Choroid plexus epithelial cell (primary cell): ENCODE data around the gene LHFPL6.

Experiments
- DNase-seq: peaks from one replicate; pipeline ENCODE4 v3.0.0-alpha.2; 2010; ENCODE audit warnings: low read depth
- H3K4me3 ChIP-seq: 2 replicates; pipeline ENCODE4 v1.5.1; 2011; ENCODE audit warnings: low read depth, mild to moderate bottlenecking, control low read depth, low read length, moderate library complexity
- TF ChIP-seq, protein P1 (sequence below): conservative IDR thresholded peaks from 2 replicates; pipeline ENCODE4 v1.5.1; 2011; ENCODE audit warnings: low read depth, mild to moderate bottlenecking, control low read depth, inconsistent platforms, low read length, moderate library complexity

Gene LHFPL6

DNA sequence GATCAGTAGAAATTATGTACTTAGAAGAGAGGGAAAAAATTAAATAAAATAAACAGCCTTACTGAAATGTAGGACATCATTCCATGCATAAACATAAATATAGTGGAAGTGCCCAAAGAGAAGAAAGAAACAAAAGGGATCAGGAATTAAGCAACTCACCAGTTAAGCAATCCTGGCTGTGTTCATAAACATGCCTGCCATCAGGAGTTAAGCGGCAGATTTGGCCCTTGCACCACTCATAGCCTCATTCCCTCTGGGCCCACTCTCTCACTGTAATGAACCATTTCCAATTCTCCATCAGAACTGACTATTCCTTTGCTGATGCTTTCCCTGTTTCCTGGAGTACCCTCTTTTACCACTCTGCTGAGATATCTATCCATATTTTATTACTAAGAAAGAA is 281.4 kb downstream of the LHFPL6 start:
- TF ChIP-seq, protein P1, sequence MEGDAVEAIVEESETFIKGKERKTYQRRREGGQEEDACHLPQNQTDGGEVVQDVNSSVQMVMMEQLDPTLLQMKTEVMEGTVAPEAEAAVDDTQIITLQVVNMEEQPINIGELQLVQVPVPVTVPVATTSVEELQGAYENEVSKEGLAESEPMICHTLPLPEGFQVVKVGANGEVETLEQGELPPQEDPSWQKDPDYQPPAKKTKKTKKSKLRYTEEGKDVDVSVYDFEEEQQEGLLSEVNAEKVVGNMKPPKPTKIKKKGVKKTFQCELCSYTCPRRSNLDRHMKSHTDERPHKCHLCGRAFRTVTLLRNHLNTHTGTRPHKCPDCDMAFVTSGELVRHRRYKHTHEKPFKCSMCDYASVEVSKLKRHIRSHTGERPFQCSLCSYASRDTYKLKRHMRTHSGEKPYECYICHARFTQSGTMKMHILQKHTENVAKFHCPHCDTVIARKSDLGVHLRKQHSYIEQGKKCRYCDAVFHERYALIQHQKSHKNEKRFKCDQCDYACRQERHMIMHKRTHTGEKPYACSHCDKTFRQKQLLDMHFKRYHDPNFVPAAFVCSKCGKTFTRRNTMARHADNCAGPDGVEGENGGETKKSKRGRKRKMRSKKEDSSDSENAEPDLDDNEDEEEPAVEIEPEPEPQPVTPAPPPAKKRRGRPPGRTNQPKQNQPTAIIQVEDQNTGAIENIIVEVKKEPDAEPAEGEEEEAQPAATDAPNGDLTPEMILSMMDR: no peak
- peak; percentile 47 for DNase-seq

DNA sequence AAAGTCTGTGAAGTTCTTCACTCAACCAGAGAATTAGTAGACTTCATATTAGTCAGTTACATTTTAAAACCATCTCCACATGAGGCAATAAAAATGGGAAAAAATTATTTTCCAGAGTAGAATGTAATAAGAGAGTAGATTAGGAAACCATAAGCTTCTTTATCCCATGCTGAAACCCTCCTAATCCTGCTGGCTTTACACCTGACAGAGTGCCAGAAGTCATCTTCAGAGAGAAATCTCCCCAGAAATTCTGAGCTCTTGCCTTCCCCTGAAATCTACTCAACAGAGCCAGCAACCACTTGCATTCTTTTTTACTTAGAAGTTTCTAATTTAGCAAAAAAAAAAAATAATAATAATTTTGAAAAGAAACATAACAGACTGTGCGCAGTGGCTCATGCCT is 284.8 kb downstream of the LHFPL6 start:
- TF ChIP-seq, protein P1: no peak
- H3K4me3 ChIP-seq: no peak overlapping the region
- DNase-seq: no peak

More for the DNA sequence above, 281.4 kb downstream of the LHFPL6 start:
- no peak overlapping the region for H3K4me3 ChIP-seq

DNA sequence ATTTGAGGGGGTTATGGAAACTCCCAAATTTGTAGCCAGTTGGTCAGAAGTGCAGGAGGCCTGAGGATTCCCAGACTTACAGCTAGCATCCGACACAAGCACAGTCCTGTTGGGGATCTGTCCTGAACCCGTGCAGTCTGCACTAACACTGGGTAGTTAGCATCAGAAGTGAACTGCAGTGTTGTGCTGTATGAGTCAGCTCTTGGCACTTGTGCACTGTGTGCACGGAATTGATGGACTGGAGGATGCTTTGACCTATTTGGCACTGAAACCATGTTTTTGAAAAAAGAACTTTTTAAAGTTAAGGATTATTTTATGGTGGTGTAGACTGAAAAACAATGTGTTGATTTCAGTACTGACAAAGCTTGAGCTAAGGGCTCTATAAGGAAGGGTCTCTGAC is 285.7 kb downstream of the LHFPL6 start:
- H3K4me3 ChIP-seq: no peak overlapping the region
- DNase-seq: peak; percentile 84
- TF ChIP-seq, protein P1: no peak

DNA sequence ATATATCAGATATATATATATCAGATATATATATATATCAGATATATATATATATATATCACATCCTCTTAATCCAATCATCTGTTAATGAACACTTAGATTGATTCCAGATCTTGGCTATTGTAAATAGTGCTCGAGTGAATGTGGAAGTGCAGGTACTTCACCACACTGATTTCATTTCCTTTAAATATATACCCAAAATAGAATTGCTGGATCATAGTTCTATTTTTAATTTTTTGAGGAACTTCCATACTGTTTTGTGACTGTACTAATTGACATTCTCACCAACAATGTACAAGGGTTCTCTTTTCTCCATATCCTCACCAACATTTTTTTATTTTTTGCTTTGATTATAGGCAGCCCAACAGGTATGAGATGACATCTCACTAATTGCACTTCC is 287.2 kb downstream of the LHFPL6 start:
- no peak overlapping the region for H3K4me3 ChIP-seq
- DNase-seq: no peak
- TF ChIP-seq, protein P1: no peak

DNA sequence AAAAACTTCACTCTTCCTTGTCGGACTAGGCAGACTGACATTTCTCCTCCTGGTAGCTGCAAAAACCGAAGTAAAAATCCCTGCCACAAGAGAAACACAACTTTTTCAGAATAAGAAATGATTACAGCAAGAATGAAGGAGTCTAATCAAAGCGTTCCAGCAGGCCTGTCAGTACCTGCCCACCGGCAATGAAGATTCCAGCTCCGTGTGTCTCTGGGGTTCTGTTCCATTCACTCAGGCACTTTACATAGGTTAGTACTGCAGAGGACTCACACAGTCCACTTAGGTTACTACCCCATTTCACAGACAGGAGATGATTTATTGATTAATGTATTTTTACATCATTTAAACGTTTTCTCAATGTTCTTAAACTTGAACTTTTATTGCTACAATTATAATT is 289.3 kb downstream of the LHFPL6 start:
- TF ChIP-seq, protein P1: no peak
- H3K4me3 ChIP-seq: no peak overlapping the region
- DNase-seq: no peak

DNA sequence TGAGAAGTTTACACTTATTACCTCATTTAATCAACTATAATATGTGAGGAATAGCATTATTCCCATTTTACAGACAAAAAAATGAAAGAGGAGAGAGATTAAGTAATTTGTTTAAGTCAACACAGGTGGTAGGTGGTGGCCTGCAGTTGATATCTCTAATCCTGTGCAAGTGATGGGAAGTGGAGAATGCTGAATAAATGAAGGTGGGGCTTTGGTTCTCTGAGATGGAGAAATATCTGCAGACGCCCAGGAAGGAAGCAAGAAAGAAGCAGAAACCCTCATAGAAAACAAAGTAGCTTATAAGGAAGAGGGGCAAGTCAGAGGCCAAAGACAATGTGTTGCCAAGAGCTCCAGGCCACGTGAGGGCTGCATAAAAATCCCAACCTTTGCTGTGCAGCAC is 290.4 kb downstream of the LHFPL6 start:
- no peak for DNase-seq
- TF ChIP-seq, protein P1: no peak
- no peak overlapping the region for H3K4me3 ChIP-seq

DNA sequence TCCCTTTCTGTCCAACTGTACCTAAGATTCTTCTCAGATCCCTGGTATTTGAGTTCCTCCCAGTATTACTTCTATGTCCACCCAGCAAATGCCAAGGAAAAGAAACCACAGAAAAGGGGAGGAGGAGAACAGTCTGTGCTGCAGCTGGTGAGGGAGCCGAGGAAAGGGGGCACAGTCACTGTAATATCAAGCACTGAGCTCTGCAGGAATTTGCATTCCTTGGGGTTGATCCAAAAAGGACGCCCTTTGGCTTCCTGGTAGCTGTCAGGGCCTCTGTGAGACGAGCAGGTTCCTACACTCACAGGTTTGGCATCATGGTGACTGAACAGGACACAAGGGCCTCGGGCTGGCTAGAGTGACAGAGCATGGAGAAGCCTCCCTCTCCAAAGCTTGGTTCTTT is 291.4 kb downstream of the LHFPL6 start:
- H3K4me3 ChIP-seq: no peak overlapping the region
- DNase-seq: peak; percentile 28
- TF ChIP-seq, protein P1: no peak
